Glutamatergic neuron (in vitro differentiated cells): ENCODE results near the gene CFAP100. TPM values are rescaled to one million over a fixed set of nuclear protein-coding genes. Genes with fewer than 3 reads are reported as not detected.

Source experiments
- DNase-seq: peaks from one replicate; pipeline ENCODE4 v3.0.0; 2022
- H3K27ac Mint-ChIP-seq: one replicate; pipeline ENCODE4 v1.8.0; 2020; ENCODE audit warnings: mild to moderate bottlenecking, mixed read lengths, inconsistent platforms; ENCODE audit not compliant: unreplicated experiment
- H3K27me3 Mint-ChIP-seq: one replicate; pipeline ENCODE4 v1.8.0; 2020; ENCODE audit warnings: mild to moderate bottlenecking, moderate library complexity, mixed read lengths, inconsistent platforms; ENCODE audit not compliant: unreplicated experiment
- H3K36me3 Mint-ChIP-seq: one replicate; pipeline ENCODE4 v1.8.0; 2020; ENCODE audit warnings: mild to moderate bottlenecking, mixed read lengths, inconsistent platforms; ENCODE audit not compliant: unreplicated experiment
- H3K4me1 Mint-ChIP-seq: one replicate; pipeline ENCODE4 v1.8.0; 2020; ENCODE audit warnings: mild to moderate bottlenecking, low read depth, mixed read lengths, inconsistent platforms; ENCODE audit not compliant: unreplicated experiment
- H3K4me3 Mint-ChIP-seq: one replicate; pipeline ENCODE4 v1.8.0; 2020; ENCODE audit warnings: mild to moderate bottlenecking, mixed read lengths, inconsistent platforms; ENCODE audit not compliant: unreplicated experiment
- H3K9me3 Mint-ChIP-seq: one replicate; pipeline ENCODE4 v1.8.0; 2020; ENCODE audit warnings: mild to moderate bottlenecking, moderate library complexity, mixed read lengths, inconsistent platforms; ENCODE audit not compliant: unreplicated experiment
- CTCF ChIP-seq: fragments of 200-600 bp; sonication (generic); IDR thresholded peaks from one replicate; pipeline ENCODE4 v1.5.0; 2021; ENCODE audit not compliant: partially characterized antibody, unreplicated experiment
- total RNA-seq: library from RNA; stranded (reverse); fragmentation: NEBNext Ultra II Directional; extraction: Animal tissue kit (Norgen Biotek cat#: 25700); gene quantifications from one replicate; pipeline ENCODE4 v1.2.1, GENCODE V29; 2021; ENCODE audit not compliant: unreplicated experiment

Gene CFAP100
- total RNA-seq, 1 donor from 2014 or later = not detected

DNA sequence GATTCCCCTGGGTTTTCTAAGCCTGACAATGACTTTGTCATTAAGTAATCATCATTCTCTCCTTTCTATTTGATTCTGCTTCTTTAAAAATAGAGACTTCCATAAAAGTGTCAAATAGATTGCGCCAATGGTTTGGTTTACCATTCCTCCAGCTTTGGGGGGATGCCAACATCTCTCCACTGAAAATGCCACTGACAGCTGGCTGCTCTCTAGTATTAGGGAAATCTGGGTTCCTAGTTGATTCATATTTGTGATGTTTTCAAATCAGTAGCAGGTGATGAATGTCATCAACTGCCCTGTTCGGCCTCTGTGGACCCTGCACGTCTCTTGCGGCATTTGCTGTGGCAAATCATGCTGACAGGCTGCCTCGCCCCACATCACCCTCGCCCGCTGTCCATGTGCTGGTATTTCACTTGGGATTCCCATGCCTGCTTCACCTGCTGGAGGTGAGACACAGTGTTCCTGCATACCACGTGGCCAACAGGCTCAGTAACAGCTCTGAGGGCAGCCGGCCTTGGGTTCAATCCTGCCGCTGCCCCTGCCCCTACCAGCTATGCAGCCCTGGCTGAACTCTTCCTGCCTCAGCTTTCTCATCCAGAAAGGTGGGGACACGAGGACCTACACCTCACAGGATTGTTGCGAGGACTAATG, 52.9 kb downstream of the CFAP100 start:
- no peak for DNase-seq
- H3K27me3 Mint-ChIP-seq = no peaks in the 10 kb centered on the region
- no peak overlapping the region for H3K4me3 Mint-ChIP-seq
- no peak for TF ChIP-seq CTCF
- no peaks in the 10 kb centered on the region for H3K36me3 Mint-ChIP-seq
- peaks cover 14% of the 10 kb centered on the region for H3K4me1 Mint-ChIP-seq
- H3K9me3 Mint-ChIP-seq = peaks cover 5% of the 10 kb centered on the region
- no peak overlapping the region for H3K27ac Mint-ChIP-seq

DNA sequence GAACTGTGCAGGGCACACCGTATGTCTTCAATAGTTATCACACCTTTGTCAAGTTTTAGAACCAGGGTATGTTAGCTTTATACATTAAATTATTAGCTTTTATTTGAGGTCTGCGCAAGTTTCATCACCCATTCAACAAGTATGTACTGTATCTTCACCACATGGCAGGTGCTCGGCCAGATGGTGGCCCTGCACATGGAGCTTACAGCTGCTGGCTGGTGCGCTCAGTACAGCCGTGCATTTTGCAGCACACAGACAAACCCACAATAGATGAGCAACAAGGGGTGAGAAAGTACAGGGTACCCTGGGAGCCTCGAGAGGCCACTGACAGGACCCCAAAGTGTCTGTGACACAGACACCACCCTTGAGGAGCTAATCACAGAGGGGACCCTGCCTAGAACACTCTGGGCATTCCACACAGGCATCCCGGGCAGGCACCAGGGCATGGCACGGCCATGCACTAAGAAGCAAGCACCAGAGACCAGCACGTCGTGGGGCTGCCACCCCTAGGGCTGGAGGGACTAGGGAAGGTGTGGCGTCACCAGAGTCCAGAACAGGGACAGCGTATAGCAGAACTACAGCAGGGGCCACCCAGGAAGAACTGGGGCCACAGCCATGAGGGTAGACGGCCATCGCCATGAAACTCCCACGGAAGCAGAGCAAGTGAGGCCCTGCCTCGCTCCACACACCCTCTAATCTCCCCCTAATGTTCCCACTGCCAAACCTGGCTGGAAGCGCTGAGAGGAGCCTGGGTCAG, 53.6 kb downstream of the CFAP100 start:
- Mint-ChIP-seq H3K27ac (no peak overlapping the region), H3K9me3 (peaks cover 5% of the 10 kb centered on the region), H3K4me1 (peaks cover 14% of the 10 kb centered on the region), H3K36me3 (no peaks in the 10 kb centered on the region), H3K4me3 (no peak overlapping the region), H3K27me3 (no peaks in the 10 kb centered on the region)
- TF ChIP-seq CTCF = no peak
- DNase-seq = no peak

GRCh38 chr3:126448893-126449180, 54.1 kb downstream of the CFAP100 start:
- no peaks in the 10 kb centered on the region for H3K27me3 Mint-ChIP-seq
- H3K4me3 Mint-ChIP-seq = no peak overlapping the region
- H3K9me3 Mint-ChIP-seq = peaks cover 5% of the 10 kb centered on the region
- no peaks in the 10 kb centered on the region for H3K36me3 Mint-ChIP-seq
- H3K4me1 Mint-ChIP-seq = peaks cover 14% of the 10 kb centered on the region
- TF ChIP-seq CTCF = no peak
- no peak overlapping the region for H3K27ac Mint-ChIP-seq
- DNase-seq = no peak

GRCh38 chr3:126449621-126450051, 54.9 kb downstream of the CFAP100 start:
- Mint-ChIP-seq H3K36me3 (no peaks in the 10 kb centered on the region), H3K4me1 (peaks cover 14% of the 10 kb centered on the region), H3K27ac (no peak overlapping the region), H3K4me3 (no peak overlapping the region), H3K9me3 (peaks cover 5% of the 10 kb centered on the region), H3K27me3 (no peaks in the 10 kb centered on the region)
- no peak for TF ChIP-seq CTCF
- no peak for DNase-seq

- Mint-ChIP-seq H3K27me3 (no peaks in the 10 kb centered on the region), H3K27ac (no peak overlapping the region), H3K4me3 (no peak overlapping the region), H3K4me1 (peaks cover 14% of the 10 kb centered on the region), H3K9me3 (peaks cover 5% of the 10 kb centered on the region), H3K36me3 (no peaks in the 10 kb centered on the region)
- no peak for DNase-seq
- TF ChIP-seq CTCF = no peak
Observed at GRCh38 chr3:126450219-126450618, 55.5 kb downstream of the CFAP100 start.
